Measurements from ENCODE around the gene ERI3.

DNA sequence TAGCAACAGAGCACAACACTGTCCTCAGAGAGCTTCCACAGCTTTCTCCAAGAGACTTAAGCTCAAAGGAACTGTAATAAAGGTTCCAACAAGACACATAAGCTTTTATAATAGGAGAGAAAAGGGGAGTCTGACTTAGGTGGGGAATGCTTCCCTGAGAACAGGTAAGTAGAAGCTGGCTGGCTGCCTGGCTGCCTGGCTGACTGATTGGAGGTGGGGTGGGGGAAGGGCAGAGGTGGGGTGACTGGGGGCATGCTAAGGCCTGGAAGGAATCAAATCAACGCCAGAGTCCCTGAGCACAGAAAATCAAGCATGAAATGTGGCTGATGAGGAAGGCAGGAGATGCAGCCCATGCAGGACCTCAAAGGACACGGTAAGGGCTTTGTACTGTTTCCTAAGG is 96.0 kb downstream of the ERI3 start:
- TF ChIP-seq GATA3 (IDR thresholded peaks at IDR 0.05; ENCODE audit: low read depth, low read length) (no peak), GATA2 (IDR thresholded peaks at IDR 0.05; ENCODE audit: low read depth, low read length) (no peak)

Measured in SH-SY5Y (cell line).